GM12891 (cell line): ENCODE results near the gene PEX11A.

ENCODE experiments used
- POLR2A ChIP-seq: IDR thresholded peaks from 2 replicates; pipeline ENCODE4 v1.6.1; 2011; ENCODE audit warnings: low read depth, low read length, control low read depth
- TAF1 ChIP-seq: IDR thresholded peaks from 2 replicates; pipeline ENCODE4 v1.6.1; 2011; ENCODE audit warnings: low read depth, low read length, control low read depth

GRCh38 chr15:89740137-89740536 is 49.6 kb upstream of the PEX11A start:
- TF ChIP-seq TAF1 (no peak), POLR2A (no peak)
